Cardiac fibroblast (primary cell): ENCODE measurements around the gene SET.
A peak's percentile ranks its signal among the peaks of the same experiment; 100 is the strongest.

Experiments used
- DNase-seq, 2 donors: peaks; one replicate each; pipeline versions ENCODE4 v3.0.0 to v3.0.0-alpha.2; 2010; ENCODE audit warnings: low read depth in 2 of 2
- H3K4me3 ChIP-seq, 2 donors: replicated peaks in 1 of 2; 1 replicate in 1 of 2; 2 replicates in 1 of 2; pipeline ENCODE4 v1.5.1; 2011; ENCODE audit warnings: low read depth in 2 of 2, low read length in 2 of 2, mild to moderate bottlenecking in 2 of 2, moderate library complexity in 1 of 2
- CTCF ChIP-seq: IDR thresholded peaks from one replicate; pipeline ENCODE4 v1.5.1; 2011; ENCODE audit warnings: low read depth, mild to moderate bottlenecking, low read length, inconsistent platforms

Gene SET

GRCh38 chr9:128718475-128718874 lies 29.5 kb downstream of the SET start:
- no peak for DNase-seq
- no peak for TF ChIP-seq CTCF
- H3K4me3 ChIP-seq = no peak overlapping the region

- no peak for DNase-seq
- no peak for TF ChIP-seq CTCF
- H3K4me3 ChIP-seq = no peak overlapping the region
Measured at GRCh38 chr9:128719919-128720605, 31.0 kb downstream of the SET start.

- no peak overlapping the region for H3K4me3 ChIP-seq
- DNase-seq = no peak
- no peak for TF ChIP-seq CTCF
Measured at GRCh38 chr9:128720841-128721486, 31.9 kb downstream of the SET start.

- no peak for DNase-seq
- H3K4me3 ChIP-seq = no peak overlapping the region
- TF ChIP-seq CTCF = no peak
Measured at GRCh38 chr9:128721487-128722010, 32.5 kb downstream of the SET start.

GRCh38 chr9:128722380-128723351 lies 33.6 kb downstream of the SET start:
- H3K4me3 ChIP-seq = no peak overlapping the region
- DNase-seq = no peak
- TF ChIP-seq CTCF = no peak

- no peak for DNase-seq
- TF ChIP-seq CTCF = no peak
- H3K4me3 ChIP-seq = peak overlapping the region; percentile 68 to 75
Measured at GRCh38 chr9:128723352-128723865, 34.4 kb downstream of the SET start.
